MM.1S (cell line): ENCODE results near the gene OR6X1.

Experiments used
- CTCF ChIP-seq: fragments of 300-600 bp; sonication (generic); IDR thresholded peaks from 2 replicates; pipeline ENCODE4 v1.5.1; 2016; ENCODE audit warnings: antibody characterized with exemption, low read length, mixed read lengths
- EZH2 ChIP-seq: fragments of 300-600 bp; sonication (generic); optimal IDR thresholded peaks from 2 replicates; pipeline ENCODE3; 2017; ENCODE audit warnings: low read depth, mild to moderate bottlenecking, antibody characterized with exemption, low read length, mixed read lengths
- EZH2phosphoT487 ChIP-seq: fragments of 300-600 bp; sonication (generic); IDR thresholded peaks from 2 replicates; pipeline ENCODE4 v1.6.1; 2018; ENCODE audit warnings: antibody characterized with exemption, low read length

- TF ChIP-seq CTCF: no peak
- no peak for TF ChIP-seq EZH2phosphoT487
- no peak for TF ChIP-seq EZH2
Measured at GRCh38 chr11:123718469-123718868, 35.8 kb downstream of the OR6X1 start.
